HG03108 (cell line): ENCODE results near the gene PTPRM.

ENCODE experiments used
- ATAC-seq: cut with Tn5 transposase; IDR thresholded peaks from one replicate; pipeline ENCODE4 v1.9.1; 2021; ENCODE audit warnings: moderate library complexity; ENCODE audit not compliant: unreplicated experiment

PTPRM gene

DNA sequence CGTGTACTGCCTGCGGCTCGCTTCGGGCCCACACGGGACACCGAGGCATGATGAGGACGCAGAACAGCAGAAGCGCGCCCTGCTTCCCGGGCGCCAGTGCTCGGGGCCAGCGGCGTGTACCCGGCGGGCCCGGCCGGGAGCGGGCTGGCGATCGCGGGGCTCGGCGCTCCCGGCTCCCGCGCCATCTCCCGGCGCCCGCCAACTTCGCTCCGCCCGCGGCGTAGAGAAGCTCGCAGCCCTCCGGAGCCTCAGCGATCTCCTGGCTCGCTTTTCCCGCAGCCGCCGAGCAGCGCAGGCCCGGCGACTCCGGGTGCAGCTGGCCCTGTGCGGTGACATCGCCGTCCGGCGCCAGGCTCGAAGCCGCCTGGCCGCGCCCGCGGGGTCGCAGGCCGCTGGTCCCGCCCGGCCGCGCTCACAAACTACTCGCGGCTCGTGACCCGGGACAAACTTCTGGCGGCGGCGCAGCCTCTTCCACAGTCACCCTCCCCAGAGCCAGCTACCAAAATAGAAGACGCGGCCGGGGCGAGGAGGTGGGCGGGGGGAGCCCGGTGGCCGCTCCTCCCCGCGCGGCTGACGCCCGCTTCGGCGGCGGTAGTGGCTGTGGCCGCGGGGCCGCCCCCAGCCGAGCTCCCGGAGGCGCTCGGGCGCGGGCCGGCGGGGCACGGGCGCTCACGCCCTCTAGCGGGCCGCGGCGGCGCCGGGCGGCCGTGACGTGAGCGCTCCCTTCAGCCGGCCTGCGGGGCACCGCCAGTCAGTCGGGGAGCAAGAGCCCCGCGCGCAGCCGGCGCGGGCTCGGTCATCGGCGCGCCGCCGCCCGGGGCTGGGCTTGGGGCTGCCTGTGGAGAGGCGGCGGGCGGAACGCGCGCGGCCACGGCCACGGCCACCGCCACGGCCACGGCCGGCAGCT is at the start of gene PTPRM:
Gene PTPRM, plus strand, starts transcription at position 750 of the 907 bp plus-strand sequence. CDS start 503 bp downstream, outside the sequence.
- ATAC-seq: peak; percentile 77

DNA sequence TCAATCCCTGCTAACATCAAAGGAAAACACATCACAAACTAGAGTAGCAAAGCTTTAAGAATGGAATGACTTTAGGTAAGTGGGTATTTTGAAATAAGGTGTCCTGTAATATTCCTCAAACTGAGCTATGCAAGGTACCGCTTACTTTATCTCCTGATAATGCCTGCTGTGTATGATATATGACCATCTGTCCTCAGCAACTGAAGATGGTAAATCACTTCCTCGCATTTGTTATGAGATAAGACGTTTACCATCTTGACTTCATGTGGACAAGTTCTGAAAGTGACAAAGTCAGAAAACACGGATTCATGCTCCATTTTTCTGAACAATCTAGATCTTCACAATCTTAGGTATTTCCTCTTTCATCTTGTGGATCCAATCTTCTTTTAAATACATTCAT is 49.3 kb upstream of the PTPRM start:
- ATAC-seq: no peak

DNA sequence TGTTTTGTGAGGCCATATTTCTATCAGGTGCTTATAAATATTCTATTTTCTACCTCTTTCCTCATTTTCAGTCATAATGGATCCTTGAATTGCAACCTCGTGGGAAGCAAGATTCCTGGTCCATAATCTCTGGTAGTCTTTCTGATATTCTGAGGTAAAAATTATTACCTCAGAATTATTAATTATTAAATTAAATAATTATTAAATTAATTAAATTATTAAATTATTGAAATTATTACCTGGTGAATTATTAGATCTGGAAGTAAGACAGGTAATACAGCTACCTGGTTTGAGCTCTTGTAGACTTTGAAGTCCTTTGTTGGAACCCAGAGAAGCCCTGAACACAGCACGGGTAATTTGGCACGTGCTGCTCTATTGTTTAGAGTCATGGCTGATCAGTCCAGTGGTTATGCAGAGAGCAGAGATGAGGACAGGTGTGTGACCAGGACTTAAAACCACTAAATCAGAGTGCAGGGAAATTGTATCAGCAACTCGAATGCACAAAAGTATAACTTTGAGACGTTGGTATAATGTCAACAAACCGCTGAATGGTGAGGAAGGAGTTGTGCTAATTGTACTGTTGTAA is 46.8 kb upstream of the PTPRM start:
- ATAC-seq: no peak

DNA sequence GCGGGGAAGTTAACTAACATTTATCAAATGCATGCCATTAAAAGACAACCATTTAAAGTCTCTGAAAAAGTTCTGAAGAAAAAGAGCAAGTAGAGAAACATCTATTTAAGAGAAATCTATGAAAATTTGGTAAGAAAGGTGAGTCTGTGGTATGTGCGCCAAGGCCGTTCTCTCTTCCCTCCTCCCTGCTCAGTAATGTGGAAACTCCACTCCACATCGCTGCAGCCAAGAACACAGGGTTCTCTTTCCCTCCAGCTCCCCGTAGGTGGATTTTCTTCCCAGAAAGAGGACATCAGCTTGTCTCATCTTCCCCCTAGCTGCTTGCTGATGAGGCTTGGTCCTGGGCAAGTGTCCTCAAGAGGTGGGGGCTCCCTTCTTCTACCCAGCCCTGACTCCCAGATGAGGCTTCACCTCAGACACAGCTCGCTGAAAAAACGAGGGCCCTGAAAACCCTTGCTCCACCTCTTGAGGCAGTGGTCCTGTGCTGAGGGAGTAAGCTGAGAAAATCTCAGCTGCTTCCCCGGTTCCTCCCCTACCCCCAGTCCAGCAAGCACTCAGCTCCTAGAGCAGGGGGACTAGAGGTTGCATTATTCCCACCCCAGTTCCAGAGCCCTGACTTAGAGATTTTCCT is 45.8 kb upstream of the PTPRM start:
- ATAC-seq: no peak

DNA sequence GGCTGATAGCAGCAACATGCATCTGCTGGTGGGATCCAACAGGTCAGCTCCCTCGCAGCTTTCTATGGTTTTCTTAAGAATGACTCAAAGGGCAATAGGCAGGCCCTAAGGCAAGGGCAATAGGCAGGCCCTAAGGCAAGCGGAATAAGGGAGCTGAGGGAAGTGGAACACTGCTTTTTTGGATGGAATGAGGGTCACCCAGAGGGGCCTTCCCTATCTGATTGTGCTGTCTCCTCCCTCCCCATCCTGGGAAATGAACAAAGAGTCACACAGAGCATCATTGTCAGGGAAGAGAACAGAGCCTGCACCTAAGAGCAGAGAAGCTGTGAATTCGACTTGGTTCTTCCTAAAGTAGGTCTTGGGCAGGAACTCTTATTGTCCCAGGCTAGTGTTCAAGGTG is 43.3 kb upstream of the PTPRM start:
- ATAC-seq: no peak

DNA sequence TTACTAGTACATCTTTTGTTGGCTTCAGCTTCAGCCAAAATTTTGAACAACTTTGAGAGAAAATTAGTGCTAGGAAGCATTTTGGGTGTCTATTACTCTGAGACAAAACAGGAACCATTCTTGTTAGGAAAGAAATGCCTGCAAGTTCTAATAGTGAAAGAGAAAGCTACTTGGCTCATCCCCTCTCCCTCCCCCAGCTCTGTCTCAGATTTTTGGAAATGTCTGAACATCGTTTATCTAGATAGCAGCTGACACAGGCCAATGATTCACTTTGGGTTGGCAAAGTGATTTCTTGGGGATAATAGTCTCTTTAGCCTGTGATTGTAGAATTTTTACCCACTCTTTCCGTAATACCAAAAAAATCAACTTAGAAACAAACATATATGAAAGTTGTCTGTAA is 42.3 kb upstream of the PTPRM start:
- no peak for ATAC-seq

DNA sequence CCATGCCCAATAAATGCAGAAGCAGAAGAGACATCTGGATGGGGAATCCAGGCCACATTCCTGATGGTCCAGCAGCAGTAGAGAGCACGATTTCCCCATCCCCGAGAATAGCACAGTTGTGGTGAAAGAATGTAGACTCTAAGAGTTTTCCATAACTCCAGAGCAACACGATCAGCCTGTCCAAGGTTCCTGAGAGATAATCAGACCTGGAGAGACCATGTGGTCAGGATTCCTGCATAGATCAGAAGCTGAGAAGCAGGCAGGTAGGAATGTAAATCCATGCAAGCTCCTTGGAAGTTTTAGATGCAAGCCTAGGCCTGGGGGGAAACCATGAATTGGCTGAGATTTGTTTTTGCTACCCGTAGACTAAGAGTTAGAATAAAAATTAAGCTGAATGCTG is 34.2 kb upstream of the PTPRM start:
- ATAC-seq: no peak

DNA sequence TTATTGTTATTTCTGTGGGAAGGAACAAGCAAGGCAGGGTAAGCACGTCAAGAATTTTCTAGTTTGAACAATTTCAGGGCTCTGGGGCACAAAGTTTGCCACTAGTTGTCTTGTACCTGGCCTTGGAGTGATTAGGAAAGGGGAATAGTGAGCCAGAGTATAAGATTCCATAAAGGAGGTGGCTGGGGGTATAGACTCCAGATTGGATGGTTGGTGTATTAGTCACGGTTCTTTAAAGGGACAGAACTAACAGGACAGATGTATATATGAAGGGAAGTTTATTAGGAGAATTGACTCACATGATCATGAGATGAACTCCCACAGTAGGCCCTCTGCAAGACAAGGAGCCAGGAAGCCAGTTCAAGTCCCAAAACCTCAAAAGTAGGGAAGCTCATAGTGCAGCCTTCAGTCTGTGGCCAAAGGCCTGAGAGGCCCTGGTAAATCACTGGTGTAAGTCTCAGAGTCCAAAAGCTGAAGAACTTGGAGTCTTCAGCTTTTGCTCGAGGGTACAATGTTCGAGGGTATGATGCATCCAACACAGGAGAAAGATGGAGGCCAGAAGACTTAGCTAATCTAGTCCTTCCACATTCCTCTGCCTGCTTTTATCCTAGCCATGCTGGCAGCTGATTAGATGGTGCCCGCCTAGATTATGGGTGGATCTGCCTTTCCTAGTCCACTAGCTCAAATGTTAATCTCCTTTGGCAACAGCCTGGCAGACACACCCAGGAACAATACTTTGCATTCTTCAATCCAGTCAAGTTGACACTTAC is 31.5 kb upstream of the PTPRM start:
- ATAC-seq: no peak

DNA sequence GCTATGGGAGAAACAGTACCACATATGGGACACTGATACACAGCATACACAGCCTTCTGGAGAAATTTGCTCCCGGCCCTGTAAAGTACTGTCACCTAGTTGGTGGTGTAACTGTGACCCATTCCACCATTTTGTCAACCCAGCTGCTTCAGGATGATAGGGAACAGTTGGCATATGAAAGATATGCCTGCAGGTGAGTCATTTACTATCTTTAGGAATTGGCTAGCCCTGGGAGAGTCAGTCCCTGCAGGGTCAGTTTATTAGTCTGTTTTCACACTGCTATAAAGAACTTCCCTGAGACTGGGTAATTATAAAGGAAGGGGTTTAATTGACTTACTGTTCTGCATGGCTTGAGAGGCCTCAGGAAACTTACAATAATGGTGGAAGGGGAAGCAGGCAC is 30.0 kb upstream of the PTPRM start:
- ATAC-seq: no peak

DNA sequence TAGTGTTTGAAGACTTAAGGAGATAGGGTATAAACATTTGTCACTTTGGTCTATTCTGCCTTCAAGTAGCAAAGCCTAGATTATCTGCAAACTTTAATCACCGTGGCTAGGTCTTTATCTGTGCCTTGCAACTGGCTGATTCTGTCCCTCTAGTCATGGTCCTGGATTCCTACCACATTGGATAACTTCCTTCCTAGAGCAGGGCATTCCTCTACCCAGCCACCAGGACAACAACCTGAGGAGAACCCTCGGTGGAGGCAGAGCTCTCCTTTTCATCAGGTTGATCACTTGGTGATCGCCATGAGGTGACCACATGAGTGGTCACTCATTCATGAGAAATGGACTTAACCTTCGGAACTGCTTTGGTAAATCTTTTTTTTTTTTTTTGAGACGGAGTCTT is 25.3 kb upstream of the PTPRM start:
- ATAC-seq: no peak

DNA sequence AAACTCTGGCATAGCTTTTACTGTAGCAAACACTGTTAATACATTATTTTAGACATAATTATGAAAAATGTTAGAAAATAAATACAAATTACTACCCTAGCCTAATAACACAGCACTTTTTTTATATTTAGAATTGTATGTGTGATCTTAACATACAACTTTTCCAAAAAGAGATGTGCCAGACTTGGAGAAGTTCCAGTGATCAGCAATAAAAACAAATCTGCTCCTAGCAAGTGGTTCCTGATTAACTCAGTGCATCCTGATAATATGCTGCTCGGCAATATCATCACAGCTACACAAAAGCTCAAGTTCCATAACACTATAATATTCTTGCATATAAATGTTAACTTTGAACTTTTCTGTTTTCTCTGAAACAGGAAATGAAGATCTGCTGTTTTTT is 22.4 kb upstream of the PTPRM start:
- no peak for ATAC-seq

DNA sequence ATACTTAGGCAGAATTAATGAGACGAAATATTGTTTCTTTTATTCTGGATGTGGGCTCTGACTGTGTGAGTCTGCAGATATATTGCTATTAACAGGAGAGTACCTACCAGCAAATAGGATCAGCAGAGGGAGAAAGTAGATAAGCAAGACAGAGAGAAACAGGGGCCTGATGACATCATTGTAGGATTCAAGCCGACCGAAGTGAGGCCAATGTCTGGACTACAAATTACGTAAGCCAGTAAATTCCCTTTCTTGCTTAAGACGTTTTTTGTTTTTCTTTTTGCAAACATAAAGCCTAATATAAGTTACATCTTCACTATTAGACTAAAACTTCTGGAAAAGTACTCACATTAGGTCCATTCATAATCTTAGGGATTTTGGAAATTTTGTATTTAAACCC is 21.4 kb upstream of the PTPRM start:
- no peak for ATAC-seq

DNA sequence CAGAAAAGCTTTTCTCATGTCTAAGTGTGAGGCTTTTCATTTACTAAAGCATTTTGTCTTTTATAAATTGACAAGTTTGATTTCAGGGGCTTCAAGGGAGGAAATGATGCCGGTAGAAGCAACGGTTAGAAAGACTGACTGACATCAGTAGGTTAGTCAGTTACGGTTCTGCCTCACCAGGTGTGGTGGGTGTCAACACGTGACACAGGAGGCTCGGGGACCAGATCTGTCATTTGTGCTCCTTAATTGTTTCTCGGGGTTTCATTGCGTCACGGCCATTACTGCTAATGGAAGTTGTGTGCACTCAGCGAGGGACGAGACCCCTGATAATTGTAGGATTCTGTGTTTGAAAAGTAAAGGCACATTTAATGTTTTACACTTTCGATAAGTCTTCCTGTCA is 18.9 kb upstream of the PTPRM start:
- ATAC-seq: no peak

DNA sequence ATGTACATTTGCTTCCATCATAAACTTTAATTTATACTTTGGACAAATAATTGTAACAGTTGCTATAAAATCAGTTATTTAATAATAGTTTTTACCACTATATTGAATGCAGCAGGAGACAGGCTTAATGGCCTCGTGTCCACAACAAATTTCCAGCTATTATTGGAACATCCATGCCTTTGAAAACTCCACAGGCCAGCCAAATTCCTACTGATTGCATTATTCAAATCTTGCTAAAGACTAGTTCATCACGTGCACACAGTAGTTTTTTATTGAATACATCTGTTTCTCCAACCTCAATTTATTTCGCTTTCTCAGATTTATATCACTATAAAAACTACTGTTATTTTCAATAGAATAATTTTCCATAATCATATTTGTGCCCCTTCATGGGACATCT is 18.4 kb upstream of the PTPRM start:
- no peak for ATAC-seq

DNA sequence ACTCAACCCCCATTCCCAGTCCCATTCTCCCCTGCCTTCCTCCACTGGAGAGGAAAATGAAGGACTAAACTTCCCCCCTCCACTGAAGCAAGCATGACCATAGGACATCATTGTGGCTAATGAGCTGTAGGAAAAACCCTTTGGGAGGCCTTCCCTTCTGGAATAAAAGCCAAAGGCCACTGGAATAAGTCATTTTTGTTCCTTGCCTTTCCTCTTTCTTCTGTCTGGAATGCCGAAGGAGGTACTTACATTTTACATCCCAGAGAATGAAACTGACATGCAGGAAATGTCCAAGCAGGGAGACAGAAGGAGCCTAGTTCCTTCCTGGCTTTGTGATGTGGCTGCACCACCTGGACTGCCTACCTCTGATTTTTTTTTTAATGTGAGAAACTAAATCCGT is 9.1 kb upstream of the PTPRM start:
- no peak for ATAC-seq

DNA sequence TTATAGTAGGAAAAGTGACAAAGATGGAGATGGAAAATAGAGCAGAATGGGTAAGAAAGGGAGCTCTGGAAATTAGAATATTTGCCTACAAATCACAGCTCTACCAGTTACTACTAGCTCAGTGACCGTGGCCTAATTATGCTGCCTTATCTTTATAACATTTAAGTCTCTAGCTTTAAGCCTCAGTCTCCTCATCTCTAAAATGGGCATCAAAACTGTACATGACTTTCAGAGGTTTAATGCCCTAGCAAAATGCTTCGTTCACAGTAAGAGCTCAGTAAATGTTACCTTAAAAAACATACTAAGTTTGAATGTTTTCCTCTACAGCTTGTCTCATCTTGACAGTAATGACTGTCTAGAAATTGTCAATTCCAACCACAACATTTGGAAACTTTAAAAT is 8.3 kb upstream of the PTPRM start:
- no peak for ATAC-seq

DNA sequence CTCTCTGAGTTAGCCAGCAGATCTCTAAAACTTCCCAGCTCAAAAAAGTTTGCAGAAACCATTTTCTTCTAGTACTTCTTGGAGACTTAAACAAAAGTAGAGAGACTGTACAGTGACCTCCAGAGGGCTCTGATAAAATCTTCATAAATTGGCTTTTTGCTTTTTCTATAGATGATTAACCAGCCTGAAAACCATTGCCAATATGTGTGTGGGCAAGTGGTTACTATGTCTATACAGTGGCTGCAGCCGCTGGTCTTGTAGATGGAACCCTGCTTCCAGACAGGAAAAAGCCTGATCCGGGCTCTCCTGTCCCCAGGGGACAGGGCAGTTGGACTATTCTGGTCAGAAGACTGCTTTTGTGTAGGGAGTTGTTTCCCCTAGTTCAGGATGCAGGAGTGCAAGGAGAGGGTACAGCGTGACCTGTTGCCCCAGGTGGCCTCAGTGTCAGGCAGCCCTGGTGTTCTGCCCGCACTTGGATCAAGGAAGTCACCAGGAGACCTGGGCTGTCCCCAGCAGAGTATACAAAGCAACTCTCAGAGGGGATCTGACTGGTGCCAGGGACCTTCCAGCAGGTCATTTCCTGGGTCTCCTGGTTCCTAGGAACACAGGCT is 7.3 kb upstream of the PTPRM start:
- ATAC-seq: no peak

DNA sequence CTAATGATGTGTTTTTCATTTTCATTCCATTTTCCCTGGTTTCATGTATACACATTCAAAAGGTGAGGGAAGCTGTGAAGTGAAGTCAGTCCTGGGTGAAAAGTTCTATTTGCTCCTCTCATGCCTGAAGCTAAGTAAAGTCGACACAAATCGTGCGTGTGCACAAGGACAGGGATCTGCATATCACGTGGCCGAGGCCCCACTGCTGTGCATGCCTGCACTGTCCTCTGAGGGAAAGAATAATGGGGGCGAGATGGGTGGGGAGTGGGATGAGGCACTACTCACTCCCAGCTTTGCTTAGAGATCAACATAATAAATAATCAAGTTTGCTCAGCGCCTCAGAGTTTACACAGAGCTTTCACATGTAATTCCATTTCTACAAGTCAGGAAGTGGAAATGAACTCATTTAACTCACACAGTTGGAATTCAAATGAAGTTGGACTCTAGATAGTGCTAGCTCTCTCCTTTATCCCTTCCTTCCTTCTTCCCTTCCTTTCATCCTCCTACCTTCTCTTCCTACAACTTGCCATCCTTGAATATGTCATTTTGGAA is 5.1 kb upstream of the PTPRM start:
- no peak for ATAC-seq

DNA sequence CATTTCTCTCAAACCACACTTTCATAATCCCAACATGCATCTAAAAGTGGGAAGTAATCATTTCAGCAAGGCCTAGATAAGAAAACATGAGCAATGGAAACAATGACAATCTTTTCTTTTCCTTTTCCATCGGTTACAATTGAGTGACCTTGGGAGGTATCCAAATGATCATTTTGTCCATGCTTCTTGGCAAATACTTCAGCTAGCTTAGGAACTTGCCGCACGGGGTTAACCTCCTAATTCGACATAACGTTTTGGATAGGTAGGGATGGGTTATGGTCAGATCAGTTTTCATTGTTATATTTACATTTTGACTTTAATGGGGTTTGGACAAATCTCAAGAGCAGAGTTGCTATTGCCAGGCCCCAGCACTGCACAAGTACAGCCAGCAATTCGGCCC is 4.6 kb upstream of the PTPRM start:
- ATAC-seq: no peak

DNA sequence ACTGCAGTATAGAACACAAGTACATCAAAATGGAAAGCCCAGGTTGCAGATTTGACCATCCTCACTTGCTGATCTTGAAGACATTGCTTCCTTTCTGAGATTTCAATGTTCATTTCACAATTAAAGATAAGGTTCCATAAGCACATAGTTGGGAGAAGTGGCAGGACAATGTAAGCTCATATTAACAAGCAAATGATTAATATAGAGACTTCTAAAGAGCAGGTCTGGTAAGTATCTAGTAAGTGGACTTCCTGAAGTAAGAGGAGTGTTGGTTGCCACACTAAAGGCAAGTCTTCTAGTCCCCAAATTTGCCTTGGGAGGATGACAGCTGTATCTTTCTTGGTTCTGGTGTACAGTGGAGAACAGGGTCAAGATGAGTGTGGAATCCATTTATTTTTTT is 1.4 kb upstream of the PTPRM start:
- ATAC-seq: no peak

DNA sequence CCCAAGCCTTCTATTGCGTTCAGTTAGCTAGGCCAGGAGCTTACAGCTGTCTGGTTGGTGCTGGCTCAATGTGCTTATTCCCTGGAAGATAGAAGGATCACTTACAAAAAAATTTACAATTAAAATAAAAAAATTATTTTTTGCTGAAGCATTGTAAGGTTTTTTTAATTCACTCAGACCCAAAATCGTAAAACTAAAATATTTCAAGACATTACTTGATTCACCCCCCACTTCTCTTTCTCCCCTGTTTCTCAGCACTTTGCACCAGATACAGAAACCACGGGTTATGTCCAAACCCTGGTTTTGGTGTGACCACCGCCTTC is 911 bp upstream of the PTPRM start:
- no peak for ATAC-seq
